Spleen (tissue), 7 donors: ENCODE results near the gene PANX2.

Experiments
- POLR2A ChIP-seq, 3 donors: fragments of 450-650 bp; IDR thresholded peaks; one replicate each; pipeline ENCODE4 v1.5.1; 2017; ENCODE audit warnings: antibody characterized with exemption in 3 of 3, mild to moderate bottlenecking in 1 of 3
- POLR2AphosphoS5 ChIP-seq, 3 donors: sonication (generic); formaldehyde crosslinking; IDR thresholded peaks; one replicate each; pipeline ENCODE4 v1.5.1; 2017; ENCODE audit warnings: antibody characterized with exemption in 3 of 3
- TF ChIP-seq, protein P1 (sequence below), 11 experiments: fragments of 200-600 bp in 7 of 11; fragments of 450-650 bp in 4 of 11; sonication (generic) in 4 of 11; IDR thresholded peaks in 8 of 11; conservative IDR thresholded peaks in 3 of 11; 1 replicate in 7 of 11; 2 replicates in 4 of 11; pipeline versions ENCODE4 v1.4.0 to v1.8.0; 2016 to 2021; ENCODE audit warnings: antibody characterized with exemption in 11 of 11, inconsistent platforms in 4 of 11, mild to moderate bottlenecking in 1 of 11
- donor health status: DM: no; HTN: no; CAD: no; lungs with moderate emphysema.
- donor health status: DM: no; HTN: no; CAD: no.
- donor health status: DM: no; HTN: no; CAD: no.

DNA sequence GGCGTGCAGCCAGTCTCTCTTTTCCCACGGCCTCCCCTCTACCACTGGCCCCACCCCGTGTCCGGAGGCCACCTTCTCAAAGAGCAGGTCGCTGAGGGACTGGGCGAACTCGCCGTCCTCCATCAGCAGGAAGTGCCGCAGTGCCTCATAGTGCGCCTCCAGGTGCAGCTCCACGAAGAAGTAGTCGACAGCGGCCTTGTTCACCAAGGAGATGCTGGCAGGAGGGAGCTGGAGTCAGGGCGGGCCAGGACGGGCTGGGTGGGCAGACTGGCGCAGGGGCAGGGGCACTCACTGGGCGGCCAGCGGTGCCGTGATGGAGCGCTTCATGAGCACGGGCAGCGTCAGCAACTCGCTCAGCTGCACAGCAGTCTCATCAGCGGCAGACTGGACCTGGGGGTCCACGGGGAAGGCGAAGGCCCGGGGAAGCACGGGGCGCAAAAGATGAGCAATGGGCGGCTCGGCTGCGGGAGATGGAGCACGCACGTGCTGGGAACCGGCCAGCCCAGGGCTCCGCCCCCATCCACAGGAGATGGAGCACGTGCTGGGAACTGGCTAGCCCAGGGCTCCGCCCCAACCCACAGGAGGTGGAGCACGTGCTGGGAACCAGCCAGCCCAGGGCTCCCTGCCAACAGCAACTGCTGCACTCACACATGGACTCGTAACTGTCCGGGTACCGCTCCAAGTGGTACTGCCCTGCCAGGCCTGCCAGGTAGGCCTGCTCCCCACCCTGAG, 48.6 kb downstream of the PANX2 start:
- TF ChIP-seq POLR2A (IDR thresholded peaks at IDR 0.05) (no peak), POLR2AphosphoS5 (IDR thresholded peaks at IDR 0.05) (peak in 2 of 3 donors; percentile 39 to 53)
- TF ChIP-seq, protein P1, sequence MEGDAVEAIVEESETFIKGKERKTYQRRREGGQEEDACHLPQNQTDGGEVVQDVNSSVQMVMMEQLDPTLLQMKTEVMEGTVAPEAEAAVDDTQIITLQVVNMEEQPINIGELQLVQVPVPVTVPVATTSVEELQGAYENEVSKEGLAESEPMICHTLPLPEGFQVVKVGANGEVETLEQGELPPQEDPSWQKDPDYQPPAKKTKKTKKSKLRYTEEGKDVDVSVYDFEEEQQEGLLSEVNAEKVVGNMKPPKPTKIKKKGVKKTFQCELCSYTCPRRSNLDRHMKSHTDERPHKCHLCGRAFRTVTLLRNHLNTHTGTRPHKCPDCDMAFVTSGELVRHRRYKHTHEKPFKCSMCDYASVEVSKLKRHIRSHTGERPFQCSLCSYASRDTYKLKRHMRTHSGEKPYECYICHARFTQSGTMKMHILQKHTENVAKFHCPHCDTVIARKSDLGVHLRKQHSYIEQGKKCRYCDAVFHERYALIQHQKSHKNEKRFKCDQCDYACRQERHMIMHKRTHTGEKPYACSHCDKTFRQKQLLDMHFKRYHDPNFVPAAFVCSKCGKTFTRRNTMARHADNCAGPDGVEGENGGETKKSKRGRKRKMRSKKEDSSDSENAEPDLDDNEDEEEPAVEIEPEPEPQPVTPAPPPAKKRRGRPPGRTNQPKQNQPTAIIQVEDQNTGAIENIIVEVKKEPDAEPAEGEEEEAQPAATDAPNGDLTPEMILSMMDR (IDR thresholded peaks at IDR 0.05 in 8 of 11, conservative IDR thresholded peaks at IDR 0.05 in 3 of 11) = no peak
